OCI-LY1 (cell line): ENCODE results near the gene PCCB.
"Not testable (repeated sequence)": the region's sequence is repeated elsewhere in the genome, so short reads cannot be mapped to it uniquely, and the experiment has no call there.

ENCODE experiments used
- H2AFZ ChIP-seq: fragments of 200-600 bp; sonication (generic), shearing (Covaris generic); 2 replicates; pipeline ENCODE4 v1.6.0; 2014; ENCODE audit warnings: antibody characterized with exemption, mild to moderate bottlenecking, low read length
- H3F3A ChIP-seq: fragments of 200-600 bp; sonication (generic), shearing (Covaris generic); 2 replicates; pipeline ENCODE4 v1.6.0; 2014; ENCODE audit warnings: mild to moderate bottlenecking, antibody characterized with exemption, low read length, moderate library complexity; ENCODE audit not compliant: insufficient read depth
- H3K27ac ChIP-seq: fragments of 200-600 bp; sonication (generic); 2 replicates; pipeline ENCODE4 v1.5.1; 2014; ENCODE audit warnings: low read length, mixed run types, mild to moderate bottlenecking, low read depth; ENCODE audit not compliant: poor library complexity, severe bottlenecking
- H3K27me3 ChIP-seq: fragments of 200-600 bp; sonication (generic); 2 replicates; pipeline ENCODE4 v1.6.0; 2014; ENCODE audit warnings: antibody characterized with exemption, mild to moderate bottlenecking, low read length, moderate library complexity; ENCODE audit not compliant: insufficient read depth
- H3K36me3 ChIP-seq: fragments of 200-600 bp; sonication (generic); 2 replicates; pipeline ENCODE4 v1.6.1; 2014; ENCODE audit warnings: mild to moderate bottlenecking, antibody characterized with exemption, low read length, moderate library complexity, mixed read lengths; ENCODE audit not compliant: insufficient read depth
- H3K4me1 ChIP-seq: fragments of 200-600 bp; sonication (generic); 2 replicates; pipeline ENCODE4 v1.5.1; 2014; ENCODE audit warnings: mild to moderate bottlenecking, low read length, moderate library complexity; ENCODE audit not compliant: insufficient read depth, severe bottlenecking
- H3K4me2 ChIP-seq: fragments of 200-600 bp; sonication (generic), shearing (Covaris generic); 2 replicates; pipeline ENCODE4 v1.6.1; 2014; ENCODE audit warnings: low read length
- H3K4me3 ChIP-seq: fragments of 200-600 bp; sonication (generic); 2 replicates; pipeline ENCODE4 v1.5.1; 2014; ENCODE audit warnings: low read length, low read depth, mild to moderate bottlenecking, mixed read lengths; ENCODE audit not compliant: poor library complexity, severe bottlenecking
- H3K79me2 ChIP-seq: fragments of 200-600 bp; shearing (Covaris generic); 2 replicates; pipeline ENCODE4 v1.6.1; 2016; ENCODE audit warnings: mixed run types, low read length, mixed read lengths; ENCODE audit not compliant: insufficient read depth
- H3K9ac ChIP-seq: fragments of 200-600 bp; sonication (generic), shearing (Covaris generic); 2 replicates; pipeline ENCODE4 v1.6.1; 2014; ENCODE audit warnings: mild to moderate bottlenecking, low read length, mixed read lengths
- H3K9me2 ChIP-seq: fragments of 200-600 bp; sonication (generic), shearing (Covaris generic); 2 replicates; pipeline ENCODE4 v1.6.1; 2014; ENCODE audit warnings: low read depth, mild to moderate bottlenecking, low read length, mixed read lengths
- H3K9me3 ChIP-seq: fragments of 200-600 bp; shearing (Covaris generic); 2 replicates; pipeline ENCODE4 v1.6.1; 2014; ENCODE audit warnings: low read length, mixed read lengths
- H4K20me1 ChIP-seq: fragments of 200-600 bp; sonication (generic), shearing (Covaris generic); 2 replicates; pipeline ENCODE4 v1.6.0; 2016; ENCODE audit warnings: mild to moderate bottlenecking, low read length; ENCODE audit not compliant: insufficient read depth
- CTCF ChIP-seq: fragments of 200-600 bp; sonication (generic), shearing (Covaris generic); IDR thresholded peaks from 2 replicates; pipeline ENCODE4 v1.5.1; 2017; ENCODE audit warnings: mild to moderate bottlenecking, antibody characterized with exemption, low read length, moderate library complexity, mixed read lengths
- EZH2 ChIP-seq: fragments of 200-600 bp; sonication (generic), shearing (Covaris generic); IDR thresholded peaks from 2 replicates; pipeline ENCODE4 v1.8.0; 2017; ENCODE audit warnings: borderline replicate concordance, mixed run types, mild to moderate bottlenecking, antibody characterized with exemption, low read length, moderate library complexity, mixed read lengths

PCCB gene

GRCh38 chr3:136211547-136211946 lies 38.6 kb upstream of the PCCB start:
- Histone ChIP-seq H4K20me1 (no peaks in the 10 kb centered on the region), H3K27ac (no peak overlapping the region), H3K9me2 (no peaks in the 10 kb centered on the region), H3K79me2 (no peaks in the 10 kb centered on the region), H3K9me3 (no peaks in the 10 kb centered on the region), H3K27me3 (0 out of 2 replicates have a peak, but pooled peaks cover 4% of the 10 kb centered on the region), H3K9ac (no peak overlapping the region), H3K4me3 (no peak overlapping the region), H3K4me2 (no peak overlapping the region), H3F3A (no peaks in the 10 kb centered on the region), H2AFZ (no peak overlapping the region), H3K4me1 (no peaks in the 10 kb centered on the region), H3K36me3 (no peaks in the 10 kb centered on the region)
- TF ChIP-seq EZH2 (no peak), CTCF (no peak)

GRCh38 chr3:136222746-136223145 lies 27.4 kb upstream of the PCCB start:
- not testable (repeated sequence) for H3K4me3 ChIP-seq, H3K9ac ChIP-seq, H3K27me3 ChIP-seq, H4K20me1 ChIP-seq, H3K79me2 ChIP-seq, H3F3A ChIP-seq, H2AFZ ChIP-seq, H3K36me3 ChIP-seq, H3K27ac ChIP-seq, H3K4me1 ChIP-seq, H3K4me2 ChIP-seq, H3K9me2 ChIP-seq, H3K9me3 ChIP-seq

GRCh38 chr3:136232413-136232812 lies 17.7 kb upstream of the PCCB start:
- TF ChIP-seq EZH2: no peak
- TF ChIP-seq CTCF: no peak
- H2AFZ ChIP-seq: no peak overlapping the region
- no peaks in the 10 kb centered on the region for H4K20me1 ChIP-seq
- H3K9ac ChIP-seq: no peak overlapping the region
- H3F3A ChIP-seq: no peaks in the 10 kb centered on the region
- peaks cover 9% of the 10 kb centered on the region; the same call in 1 of the 2 replicates for H3K27me3 ChIP-seq
- H3K4me2 ChIP-seq: no peak overlapping the region
- H3K36me3 ChIP-seq: no peaks in the 10 kb centered on the region
- H3K79me2 ChIP-seq: no peaks in the 10 kb centered on the region
- no peaks in the 10 kb centered on the region for H3K4me1 ChIP-seq
- no peak overlapping the region for H3K4me3 ChIP-seq
- no peak overlapping the region for H3K27ac ChIP-seq
- H3K9me2 ChIP-seq: no peaks in the 10 kb centered on the region
- H3K9me3 ChIP-seq: no peaks in the 10 kb centered on the region

- Histone ChIP-seq H3K9me3 (no peaks in the 10 kb centered on the region), H3K4me2 (no peak overlapping the region), H3K9me2 (no peaks in the 10 kb centered on the region), H3F3A (no peaks in the 10 kb centered on the region), H3K79me2 (no peaks in the 10 kb centered on the region), H3K36me3 (no peaks in the 10 kb centered on the region), H4K20me1 (no peaks in the 10 kb centered on the region), H2AFZ (no peak overlapping the region), H3K27me3 (peaks cover 11% of the 10 kb centered on the region; the same call in 1 of the 2 replicates), H3K9ac (no peak overlapping the region), H3K27ac (no peak overlapping the region), H3K4me3 (no peak overlapping the region), H3K4me1 (no peaks in the 10 kb centered on the region)
- TF ChIP-seq EZH2: no peak
- no peak for TF ChIP-seq CTCF
Measured at GRCh38 chr3:136235545-136235944, 14.6 kb upstream of the PCCB start.
